GM06990 (cell line): ENCODE measurements around the gene TFEB.
A peak's percentile ranks its signal among the peaks of the same experiment; 100 is the strongest.

Experiments used
- DNase-seq: peaks from one replicate; pipeline ENCODE4 v3.0.0-alpha.2; 2011; ENCODE audit not compliant: insufficient read length; ENCODE audit errors: extremely low read depth
- H3K27me3 ChIP-seq: replicated peaks from 2 replicates; pipeline ENCODE4 v1.6.0; 2011; ENCODE audit warnings: low read length; ENCODE audit not compliant: control insufficient read depth, insufficient read depth
- H3K36me3 ChIP-seq: 2 replicates; pipeline ENCODE4 v1.5.1; 2011; ENCODE audit warnings: low read length; ENCODE audit not compliant: control insufficient read depth, insufficient read depth
- H3K4me3 ChIP-seq: replicated peaks from 2 replicates; pipeline ENCODE4 v1.5.1; 2011; ENCODE audit warnings: low read depth, mild to moderate bottlenecking, control low read depth, low read length
- TF ChIP-seq, protein P1 (sequence below): IDR thresholded peaks from 2 replicates; pipeline ENCODE4 v1.5.1; 2011; ENCODE audit warnings: low read length, control low read depth, mild to moderate bottlenecking, inconsistent platforms; ENCODE audit not compliant: insufficient read depth, poor library complexity, severe bottlenecking

TFEB gene

DNA sequence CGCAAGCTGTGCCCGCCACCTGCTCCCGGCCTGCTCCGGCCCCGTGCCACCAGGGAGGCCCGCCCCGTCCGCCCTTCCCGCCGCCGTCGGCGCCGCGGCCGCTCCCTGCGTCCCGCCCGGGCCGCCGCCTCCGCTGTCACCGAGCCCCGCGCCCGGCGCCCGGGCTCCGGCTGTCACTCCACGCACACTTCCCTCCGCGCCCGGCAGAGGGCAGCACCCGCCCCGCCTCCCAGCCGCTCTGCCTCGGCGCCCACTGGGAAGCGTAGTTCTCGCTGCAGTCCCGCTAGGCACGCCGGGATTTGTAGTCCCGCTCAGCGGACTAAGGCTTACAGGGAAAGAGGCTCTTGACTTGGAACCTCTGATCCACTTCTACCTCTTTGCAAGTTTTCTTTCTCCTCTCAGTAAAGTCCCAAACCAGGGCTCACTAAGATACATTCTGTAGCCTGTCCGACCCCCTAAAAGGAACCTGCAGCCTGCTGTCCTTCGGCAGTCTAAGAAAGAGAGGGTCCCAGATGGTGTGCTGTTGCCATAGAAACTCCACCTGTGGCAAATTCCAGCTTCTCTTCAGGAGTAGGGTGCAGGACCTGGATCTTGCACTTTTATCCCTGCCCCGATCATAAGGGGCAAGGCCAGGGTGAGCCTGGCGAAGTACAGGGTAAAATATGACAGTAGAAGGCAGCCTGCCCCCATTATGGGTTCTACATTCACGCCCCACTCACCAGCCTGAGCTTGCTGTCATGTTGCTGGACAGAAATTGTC lies at the start of gene TFEB:
TFEB (minus strand) TSS at position 182 of the 759 bp plus-strand sequence. CDS start 44,395 bp downstream, outside the sequence.
- DNase-seq = peak; percentile 90
- peak within 1 kb of the TSS; percentile 78 for H3K4me3 ChIP-seq
- no peaks in the 10 kb centered on the region for H3K36me3 ChIP-seq
- TF ChIP-seq, protein P1, sequence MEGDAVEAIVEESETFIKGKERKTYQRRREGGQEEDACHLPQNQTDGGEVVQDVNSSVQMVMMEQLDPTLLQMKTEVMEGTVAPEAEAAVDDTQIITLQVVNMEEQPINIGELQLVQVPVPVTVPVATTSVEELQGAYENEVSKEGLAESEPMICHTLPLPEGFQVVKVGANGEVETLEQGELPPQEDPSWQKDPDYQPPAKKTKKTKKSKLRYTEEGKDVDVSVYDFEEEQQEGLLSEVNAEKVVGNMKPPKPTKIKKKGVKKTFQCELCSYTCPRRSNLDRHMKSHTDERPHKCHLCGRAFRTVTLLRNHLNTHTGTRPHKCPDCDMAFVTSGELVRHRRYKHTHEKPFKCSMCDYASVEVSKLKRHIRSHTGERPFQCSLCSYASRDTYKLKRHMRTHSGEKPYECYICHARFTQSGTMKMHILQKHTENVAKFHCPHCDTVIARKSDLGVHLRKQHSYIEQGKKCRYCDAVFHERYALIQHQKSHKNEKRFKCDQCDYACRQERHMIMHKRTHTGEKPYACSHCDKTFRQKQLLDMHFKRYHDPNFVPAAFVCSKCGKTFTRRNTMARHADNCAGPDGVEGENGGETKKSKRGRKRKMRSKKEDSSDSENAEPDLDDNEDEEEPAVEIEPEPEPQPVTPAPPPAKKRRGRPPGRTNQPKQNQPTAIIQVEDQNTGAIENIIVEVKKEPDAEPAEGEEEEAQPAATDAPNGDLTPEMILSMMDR = peak; percentile 79
- H3K27me3 ChIP-seq = no peaks in the 10 kb centered on the region

DNA sequence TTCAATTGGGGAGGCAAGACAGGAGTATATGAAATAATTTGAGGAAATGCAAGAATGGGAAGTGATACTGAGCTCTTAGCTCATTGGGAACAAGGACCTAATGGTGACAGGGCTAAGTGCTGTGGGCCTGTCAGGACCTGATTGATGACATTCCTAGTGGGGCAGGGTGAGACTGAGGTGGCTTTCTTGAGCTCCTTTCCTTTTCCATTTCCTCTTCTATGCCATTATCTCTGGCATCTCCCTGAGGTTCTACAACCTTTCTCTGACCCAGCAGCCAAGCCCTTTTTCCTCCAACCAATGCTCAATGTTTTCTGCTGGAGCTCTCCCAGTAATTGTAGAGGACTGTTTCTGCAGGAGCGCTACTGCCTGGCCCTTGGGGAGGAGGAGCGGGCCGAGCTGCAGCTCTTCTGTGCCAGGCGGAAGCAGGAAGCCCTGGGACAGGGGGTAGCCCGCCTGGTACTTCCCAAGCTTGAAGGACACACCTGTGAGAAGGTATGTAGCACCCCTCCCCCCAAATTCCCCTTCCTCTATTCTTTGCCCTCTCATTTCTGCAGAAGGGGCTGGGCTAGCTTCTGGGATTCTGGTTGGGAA lies 49.3 kb upstream of the TFEB start:
- Histone ChIP-seq H3K36me3 (peaks cover 2% of the 10 kb centered on the region), H3K27me3 (no peaks in the 10 kb centered on the region), H3K4me3 (no peak overlapping the region)
- TF ChIP-seq, protein P1 = no peak
- DNase-seq = no peak

DNA sequence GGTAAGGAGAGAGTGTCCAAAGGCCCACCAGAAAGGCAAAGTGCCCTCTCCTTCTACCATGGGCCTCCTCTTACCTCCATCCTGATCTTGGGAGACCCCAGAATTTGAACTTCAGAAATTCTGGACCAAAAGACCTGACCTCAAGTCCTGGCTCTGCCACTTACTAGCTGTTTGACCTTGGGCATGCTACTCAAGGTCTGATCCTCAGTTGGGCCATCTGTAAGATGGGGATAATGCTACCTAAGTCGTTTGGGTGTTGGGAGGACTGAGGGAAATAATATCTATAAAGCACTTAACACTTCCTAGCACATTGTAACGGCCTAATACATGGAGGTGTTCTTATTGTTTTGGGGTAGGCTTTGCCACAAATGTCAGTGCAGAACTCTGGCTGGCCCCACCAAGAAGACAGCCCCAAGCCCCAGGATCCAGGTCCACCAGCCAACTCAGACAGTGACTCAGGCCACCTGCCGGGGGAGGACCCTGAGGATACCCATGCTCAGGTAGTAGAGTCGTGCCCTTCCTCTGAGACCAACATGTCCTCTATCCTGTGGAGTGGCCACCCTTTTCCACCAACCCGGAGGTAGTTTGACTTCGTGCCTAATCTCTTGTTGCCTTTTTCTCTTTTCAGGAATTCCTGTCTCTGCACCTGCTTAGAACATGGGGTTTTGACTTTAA lies 47.8 kb upstream of the TFEB start:
- Histone ChIP-seq H3K36me3 (no peaks in the 10 kb centered on the region), H3K27me3 (no peaks in the 10 kb centered on the region), H3K4me3 (no peak overlapping the region)
- TF ChIP-seq, protein P1 = no peak
- no peak for DNase-seq

DNA sequence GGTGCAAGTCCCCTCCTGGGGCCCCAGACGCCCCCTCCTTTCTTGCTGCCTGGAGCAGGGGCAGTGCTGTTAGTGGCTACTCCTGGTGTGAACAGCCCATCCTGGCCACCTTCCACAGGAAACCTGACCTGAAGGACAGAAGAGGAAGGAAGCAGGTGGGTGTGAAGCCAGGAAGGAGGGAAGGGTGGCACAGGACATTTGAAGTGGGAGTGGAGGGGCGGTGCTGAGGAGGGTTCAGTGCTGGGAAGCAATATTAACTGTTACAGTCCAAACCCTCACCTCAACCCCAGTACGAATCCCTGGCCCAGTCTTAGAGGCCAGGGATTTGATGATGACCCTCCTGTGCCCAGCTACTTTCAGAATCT lies 45.9 kb upstream of the TFEB start:
- Histone ChIP-seq H3K27me3 (no peaks in the 10 kb centered on the region), H3K36me3 (no peaks in the 10 kb centered on the region), H3K4me3 (no peak overlapping the region)
- DNase-seq = no peak
- TF ChIP-seq, protein P1 = no peak

DNA sequence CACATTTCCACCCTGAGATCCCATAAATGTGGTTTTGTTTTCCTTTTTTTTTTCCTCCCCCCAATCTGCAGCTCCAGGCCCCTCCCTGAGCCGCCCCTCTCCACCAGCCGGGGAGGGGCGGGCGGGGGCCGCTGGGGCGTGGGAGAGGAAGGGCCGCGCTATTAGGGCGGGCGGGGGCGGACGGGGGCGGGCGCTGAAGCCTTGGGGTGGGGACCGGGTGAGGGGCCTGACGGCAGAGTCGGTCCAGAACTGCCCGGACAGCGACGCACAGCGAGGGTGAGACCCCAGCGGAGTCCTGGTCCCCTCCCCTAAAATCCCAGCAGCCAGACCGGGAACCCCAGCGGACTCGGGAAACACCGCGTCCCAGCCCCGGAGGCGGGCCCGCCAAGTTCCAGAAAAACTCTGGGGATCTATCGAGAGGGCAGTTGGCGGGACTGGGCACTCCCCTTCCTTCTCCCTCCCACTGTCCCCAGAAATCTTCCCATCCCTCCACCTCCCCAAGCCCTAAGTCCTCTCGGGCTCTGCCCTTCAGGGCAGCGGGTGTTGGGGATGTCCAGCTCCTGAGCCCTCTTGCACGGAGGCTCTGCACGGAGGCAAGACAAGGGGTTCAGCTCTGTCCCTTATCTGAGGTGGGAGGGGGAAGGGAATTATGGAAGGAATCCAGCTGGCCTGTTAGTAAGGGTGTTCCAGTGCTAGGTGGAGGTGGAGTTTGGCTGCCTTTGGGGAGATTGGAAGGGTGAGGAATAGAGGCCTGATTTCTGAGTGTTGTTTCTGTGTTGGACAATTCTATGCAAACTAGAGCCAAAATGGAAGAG lies 45.4 kb upstream of the TFEB start, which contains the start of gene PRICKLE4:
PRICKLE4 (plus strand) TSS at position 232 of the 815 bp plus-strand sequence. CDS start 2,692 bp downstream, outside the sequence.
- DNase-seq = no peak
- TF ChIP-seq, protein P1 = no peak
- Histone ChIP-seq H3K27me3 (no peaks in the 10 kb centered on the region), H3K4me3 (peak within 1 kb of the TSS; percentile 69), H3K36me3 (no peaks in the 10 kb centered on the region)
